Measurements from ENCODE around the gene CCR6.

Gene CCR6

GRCh38 chr6:167109651-167110050 is 13.2 kb upstream of the CCR6 start:
- H3K4me3 ChIP-seq (ENCODE audit: insufficient read depth, low read depth, low read length), result no peak overlapping the region
- WGBS, 2 experiments, result 88 to 92% methylated on average over 6 of the region's 6 CpGs
- no peaks in the 10 kb centered on the region for H3K36me3 ChIP-seq (ENCODE audit: control insufficient read depth, insufficient read depth, low read length)
- no peaks in the 10 kb centered on the region for H3K9me3 ChIP-seq (ENCODE audit: control insufficient read depth, low read length)
- H3K27me3 ChIP-seq (ENCODE audit: control insufficient read depth, insufficient read depth, low read length, poor library complexity, severe bottlenecking), result no peaks in the 10 kb centered on the region
- no peak overlapping the region for H3K27ac ChIP-seq (ENCODE audit: insufficient read depth, low read depth, low read length, poor library complexity, severe bottlenecking)
- no peaks in the 10 kb centered on the region for H3K4me1 ChIP-seq (ENCODE audit: control insufficient read depth, insufficient read depth, low read length)

GRCh38 chr6:167111597-167111996 is 11.3 kb upstream of the CCR6 start:
- no peaks in the 10 kb centered on the region for H3K36me3 ChIP-seq (ENCODE audit: control insufficient read depth, insufficient read depth, low read length)
- H3K4me1 ChIP-seq (ENCODE audit: control insufficient read depth, insufficient read depth, low read length), result no peaks in the 10 kb centered on the region
- H3K9me3 ChIP-seq (ENCODE audit: control insufficient read depth, low read length), result no peaks in the 10 kb centered on the region
- no peak overlapping the region for H3K27ac ChIP-seq (ENCODE audit: insufficient read depth, low read depth, low read length, poor library complexity, severe bottlenecking)
- H3K27me3 ChIP-seq (ENCODE audit: control insufficient read depth, insufficient read depth, low read length, poor library complexity, severe bottlenecking), result no peaks in the 10 kb centered on the region
- 91 to 92% methylated on average over 3 of the region's 3 CpGs for WGBS, 2 experiments
- H3K4me3 ChIP-seq (ENCODE audit: insufficient read depth, low read depth, low read length), result no peak overlapping the region

GRCh38 chr6:167112421-167112820 is 10.5 kb upstream of the CCR6 start:
- no peak overlapping the region for H3K4me3 ChIP-seq (ENCODE audit: insufficient read depth, low read depth, low read length)
- no peaks in the 10 kb centered on the region for H3K27me3 ChIP-seq (ENCODE audit: control insufficient read depth, insufficient read depth, low read length, poor library complexity, severe bottlenecking)
- 91 to 94% methylated on average over 8 of the region's 8 CpGs for WGBS, 2 experiments
- no peaks in the 10 kb centered on the region for H3K36me3 ChIP-seq (ENCODE audit: control insufficient read depth, insufficient read depth, low read length)
- H3K9me3 ChIP-seq (ENCODE audit: control insufficient read depth, low read length), result no peaks in the 10 kb centered on the region
- no peak overlapping the region for H3K27ac ChIP-seq (ENCODE audit: insufficient read depth, low read depth, low read length, poor library complexity, severe bottlenecking)
- H3K4me1 ChIP-seq (ENCODE audit: control insufficient read depth, insufficient read depth, low read length), result no peaks in the 10 kb centered on the region

- Histone ChIP-seq H3K4me3 (ENCODE audit: insufficient read depth, low read depth, low read length) (no peak overlapping the region), H3K27ac (ENCODE audit: insufficient read depth, low read depth, low read length, poor library complexity, severe bottlenecking) (no peak overlapping the region), H3K27me3 (ENCODE audit: control insufficient read depth, insufficient read depth, low read length, poor library complexity, severe bottlenecking) (no peaks in the 10 kb centered on the region), H3K4me1 (ENCODE audit: control insufficient read depth, insufficient read depth, low read length) (no peaks in the 10 kb centered on the region), H3K36me3 (ENCODE audit: control insufficient read depth, insufficient read depth, low read length) (no peaks in the 10 kb centered on the region), H3K9me3 (ENCODE audit: control insufficient read depth, low read length) (no peaks in the 10 kb centered on the region)
- WGBS, 2 experiments, result 88 to 96% methylated on average over 6 to 8 of the region's 8 CpGs
Measured at GRCh38 chr6:167113047-167113754, 9.7 kb upstream of the CCR6 start.

GRCh38 chr6:167113935-167114910 is 8.7 kb upstream of the CCR6 start:
- H3K9me3 ChIP-seq (ENCODE audit: control insufficient read depth, low read length), result no peaks in the 10 kb centered on the region
- no peak overlapping the region for H3K4me3 ChIP-seq (ENCODE audit: insufficient read depth, low read depth, low read length)
- no peaks in the 10 kb centered on the region for H3K4me1 ChIP-seq (ENCODE audit: control insufficient read depth, insufficient read depth, low read length)
- 92 to 94% methylated on average over 24 to 25 of the region's 25 CpGs for WGBS, 2 experiments
- no peaks in the 10 kb centered on the region for H3K27me3 ChIP-seq (ENCODE audit: control insufficient read depth, insufficient read depth, low read length, poor library complexity, severe bottlenecking)
- H3K36me3 ChIP-seq (ENCODE audit: control insufficient read depth, insufficient read depth, low read length), result no peaks in the 10 kb centered on the region
- no peak overlapping the region for H3K27ac ChIP-seq (ENCODE audit: insufficient read depth, low read depth, low read length, poor library complexity, severe bottlenecking)

- H3K27ac ChIP-seq (ENCODE audit: insufficient read depth, low read depth, low read length, poor library complexity, severe bottlenecking), result no peak overlapping the region
- 86 to 87% methylated on average over 10 of the region's 10 CpGs for WGBS, 2 experiments
Measured at GRCh38 chr6:167115054-167115453, 7.8 kb upstream of the CCR6 start.

GRCh38 chr6:167116109-167116837 is 6.6 kb upstream of the CCR6 start:
- no peaks in the 10 kb centered on the region for H3K9me3 ChIP-seq (ENCODE audit: control insufficient read depth, low read length)
- 76 to 77% methylated on average over 25 of the region's 25 CpGs for WGBS, 2 experiments
- H3K4me1 ChIP-seq (ENCODE audit: control insufficient read depth, insufficient read depth, low read length), result no peaks in the 10 kb centered on the region
- no peak overlapping the region for H3K4me3 ChIP-seq (ENCODE audit: insufficient read depth, low read depth, low read length)
- no peak overlapping the region for H3K27ac ChIP-seq (ENCODE audit: insufficient read depth, low read depth, low read length, poor library complexity, severe bottlenecking)
- H3K27me3 ChIP-seq (ENCODE audit: control insufficient read depth, insufficient read depth, low read length, poor library complexity, severe bottlenecking), result no peaks in the 10 kb centered on the region
- H3K36me3 ChIP-seq (ENCODE audit: control insufficient read depth, insufficient read depth, low read length), result no peaks in the 10 kb centered on the region

More at GRCh38 chr6:167115054-167115453, 7.8 kb upstream of the CCR6 start:
- no peaks in the 10 kb centered on the region for H3K4me1 ChIP-seq (ENCODE audit: control insufficient read depth, insufficient read depth, low read length)
- no peaks in the 10 kb centered on the region for H3K36me3 ChIP-seq (ENCODE audit: control insufficient read depth, insufficient read depth, low read length)
- no peak overlapping the region for H3K4me3 ChIP-seq (ENCODE audit: insufficient read depth, low read depth, low read length)
- H3K9me3 ChIP-seq (ENCODE audit: control insufficient read depth, low read length), result no peaks in the 10 kb centered on the region
- H3K27me3 ChIP-seq (ENCODE audit: control insufficient read depth, insufficient read depth, low read length, poor library complexity, severe bottlenecking), result no peaks in the 10 kb centered on the region

GRCh38 chr6:167116838-167117228 is 6.1 kb upstream of the CCR6 start:
- Histone ChIP-seq H3K4me1 (ENCODE audit: control insufficient read depth, insufficient read depth, low read length) (no peaks in the 10 kb centered on the region), H3K4me3 (ENCODE audit: insufficient read depth, low read depth, low read length) (no peak overlapping the region), H3K9me3 (ENCODE audit: control insufficient read depth, low read length) (no peaks in the 10 kb centered on the region), H3K27me3 (ENCODE audit: control insufficient read depth, insufficient read depth, low read length, poor library complexity, severe bottlenecking) (no peaks in the 10 kb centered on the region), H3K36me3 (ENCODE audit: control insufficient read depth, insufficient read depth, low read length) (no peaks in the 10 kb centered on the region), H3K27ac (ENCODE audit: insufficient read depth, low read depth, low read length, poor library complexity, severe bottlenecking) (no peak overlapping the region)
- 91 to 93% methylated on average over 14 of the region's 14 CpGs for WGBS, 2 experiments

GRCh38 chr6:167118006-167118405 is 4.9 kb upstream of the CCR6 start:
- H3K36me3 ChIP-seq (ENCODE audit: control insufficient read depth, insufficient read depth, low read length), result no peaks in the 10 kb centered on the region

GRCh38 chr6:167118839-167119238 is 4.1 kb upstream of the CCR6 start:
- H3K4me1 ChIP-seq (ENCODE audit: control insufficient read depth, insufficient read depth, low read length), result no peaks in the 10 kb centered on the region
- no peak overlapping the region for H3K4me3 ChIP-seq (ENCODE audit: insufficient read depth, low read depth, low read length)
- H3K27me3 ChIP-seq (ENCODE audit: control insufficient read depth, insufficient read depth, low read length, poor library complexity, severe bottlenecking), result no peaks in the 10 kb centered on the region
- 94 to 95% methylated on average over 12 of the region's 12 CpGs for WGBS, 2 experiments
- no peaks in the 10 kb centered on the region for H3K9me3 ChIP-seq (ENCODE audit: control insufficient read depth, low read length)
- no peak overlapping the region for H3K27ac ChIP-seq (ENCODE audit: insufficient read depth, low read depth, low read length, poor library complexity, severe bottlenecking)
- no peaks in the 10 kb centered on the region for H3K36me3 ChIP-seq (ENCODE audit: control insufficient read depth, insufficient read depth, low read length)

More at GRCh38 chr6:167118006-167118405, 4.9 kb upstream of the CCR6 start:
- Histone ChIP-seq H3K9me3 (ENCODE audit: control insufficient read depth, low read length) (no peaks in the 10 kb centered on the region), H3K4me1 (ENCODE audit: control insufficient read depth, insufficient read depth, low read length) (no peaks in the 10 kb centered on the region), H3K27ac (ENCODE audit: insufficient read depth, low read depth, low read length, poor library complexity, severe bottlenecking) (no peak overlapping the region), H3K27me3 (ENCODE audit: control insufficient read depth, insufficient read depth, low read length, poor library complexity, severe bottlenecking) (no peaks in the 10 kb centered on the region), H3K4me3 (ENCODE audit: insufficient read depth, low read depth, low read length) (no peak overlapping the region)
- 92 to 94% methylated on average over 7 of the region's 7 CpGs for WGBS, 2 experiments
